Type B pancreatic cell (in vitro differentiated cells): ENCODE measurements around the gene TFPI2. TPM values are rescaled to one million over a fixed set of nuclear protein-coding genes. Genes with fewer than 3 reads are reported as not detected.
A peak's percentile ranks its signal among the peaks of the same experiment; 100 is the strongest.
"Not testable (repeated sequence)": the region's sequence is repeated elsewhere in the genome, so short reads cannot be mapped to it uniquely, and the experiment has no call there.

ENCODE experiments used
- DNase-seq: peaks from one replicate; pipeline ENCODE4 v3.0.0; 2021; ENCODE audit warnings: mixed read lengths; ENCODE audit not compliant: unreplicated experiment; ENCODE audit errors: extremely low spot score
- H3K27ac Mint-ChIP-seq: 2 replicates; pipeline ENCODE4 v1.8.0; 2021; ENCODE audit warnings: mild to moderate bottlenecking, mixed read lengths
- H3K27me3 Mint-ChIP-seq: 2 replicates; pipeline ENCODE4 v1.8.0; 2021; ENCODE audit warnings: mixed read lengths
- H3K36me3 Mint-ChIP-seq: 2 replicates; pipeline ENCODE4 v1.8.0; 2021; ENCODE audit warnings: mixed read lengths
- H3K4me1 Mint-ChIP-seq: one replicate; pipeline ENCODE4 v1.8.0; 2021; ENCODE audit warnings: mixed read lengths; ENCODE audit not compliant: unreplicated experiment
- H3K4me3 Mint-ChIP-seq: 2 replicates; pipeline ENCODE4 v1.8.0; 2021; ENCODE audit warnings: mild to moderate bottlenecking, mixed read lengths
- H3K9me3 Mint-ChIP-seq: 2 replicates; pipeline ENCODE4 v1.8.0; 2021; ENCODE audit warnings: mixed read lengths
- total RNA-seq: library from RNA; stranded (reverse); gene quantifications from 2 replicates; pipeline ENCODE4 v1.2.1, GENCODE V29; 2021; ENCODE audit warnings: low replicate concordance
- TF ChIP-seq, protein P1 (sequence below): fragments of 200-600 bp; sonication (generic); conservative IDR thresholded peaks from 2 replicates; pipeline ENCODE4 v1.5.0; 2021; ENCODE audit warnings: antibody characterized with exemption, mild to moderate bottlenecking

The TFPI2 gene
- total RNA-seq, 1 donor from 2014 or later = 4.9 TPM

DNA sequence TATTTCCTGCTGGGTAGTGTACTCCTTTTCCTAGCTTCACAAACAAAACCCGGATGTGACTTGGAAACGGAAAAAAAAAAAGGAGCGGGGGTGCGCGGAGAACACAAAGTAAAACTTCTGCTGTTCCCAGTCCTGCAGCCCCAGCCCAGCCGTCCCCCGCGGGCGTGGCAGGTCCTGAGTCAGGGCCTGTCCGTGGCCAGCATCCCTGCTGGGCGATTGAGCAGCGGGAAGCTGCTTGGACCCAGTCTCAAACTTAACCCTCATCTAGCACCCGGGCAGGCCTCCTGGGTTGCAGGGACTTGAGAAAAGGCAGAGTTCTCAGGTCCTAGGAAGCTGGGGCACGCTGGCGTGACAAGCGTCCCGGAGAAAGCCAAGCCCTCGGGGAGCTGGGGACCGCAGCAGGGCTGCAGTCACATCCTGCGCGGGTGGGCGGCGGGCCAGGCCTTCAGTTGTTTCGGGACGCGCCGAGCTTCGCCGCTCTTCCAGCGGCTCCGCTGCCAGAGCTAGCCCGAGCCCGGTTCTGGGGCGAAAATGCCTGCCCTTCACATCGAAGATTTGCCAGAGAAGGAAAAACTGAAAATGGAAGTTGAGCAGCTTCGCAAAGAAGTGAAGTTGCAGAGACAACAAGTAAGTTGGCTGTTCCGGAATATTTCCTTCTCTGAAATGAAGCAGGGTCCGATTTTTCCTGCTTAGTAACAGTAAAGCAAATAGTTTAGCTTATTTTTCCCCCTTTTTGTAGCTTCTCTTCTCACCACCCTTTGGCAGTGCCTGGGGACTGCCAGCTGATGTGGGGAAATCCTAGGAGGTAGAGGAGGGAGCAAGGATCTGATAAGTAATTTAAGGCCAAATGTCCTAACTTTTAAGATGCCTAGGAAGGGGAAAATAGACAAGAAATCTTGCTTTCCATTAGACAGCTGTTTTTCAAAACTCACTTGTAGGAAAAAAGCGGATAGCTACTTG is 31.3 kb upstream of the TFPI2 start, which contains the start of gene GNG11:
Gene GNG11, plus strand, starts transcription at position 129 of the 960 bp plus-strand sequence. Its CDS starts 403 bp downstream, at position 532.
- DNase-seq = peak; percentile 72
- TF ChIP-seq, protein P1, sequence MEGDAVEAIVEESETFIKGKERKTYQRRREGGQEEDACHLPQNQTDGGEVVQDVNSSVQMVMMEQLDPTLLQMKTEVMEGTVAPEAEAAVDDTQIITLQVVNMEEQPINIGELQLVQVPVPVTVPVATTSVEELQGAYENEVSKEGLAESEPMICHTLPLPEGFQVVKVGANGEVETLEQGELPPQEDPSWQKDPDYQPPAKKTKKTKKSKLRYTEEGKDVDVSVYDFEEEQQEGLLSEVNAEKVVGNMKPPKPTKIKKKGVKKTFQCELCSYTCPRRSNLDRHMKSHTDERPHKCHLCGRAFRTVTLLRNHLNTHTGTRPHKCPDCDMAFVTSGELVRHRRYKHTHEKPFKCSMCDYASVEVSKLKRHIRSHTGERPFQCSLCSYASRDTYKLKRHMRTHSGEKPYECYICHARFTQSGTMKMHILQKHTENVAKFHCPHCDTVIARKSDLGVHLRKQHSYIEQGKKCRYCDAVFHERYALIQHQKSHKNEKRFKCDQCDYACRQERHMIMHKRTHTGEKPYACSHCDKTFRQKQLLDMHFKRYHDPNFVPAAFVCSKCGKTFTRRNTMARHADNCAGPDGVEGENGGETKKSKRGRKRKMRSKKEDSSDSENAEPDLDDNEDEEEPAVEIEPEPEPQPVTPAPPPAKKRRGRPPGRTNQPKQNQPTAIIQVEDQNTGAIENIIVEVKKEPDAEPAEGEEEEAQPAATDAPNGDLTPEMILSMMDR = no peak
- Mint-ChIP-seq H3K4me3 (peak within 1 kb of the TSS; percentile 87), H3K27ac (no peak within 1 kb of the TSS), H3K9me3 (no peaks in the 10 kb centered on the region), H3K4me1 (peaks cover 17% of the 10 kb centered on the region), H3K36me3 (peaks cover 5% of the 10 kb centered on the region), H3K27me3 (peaks cover 31% of the 10 kb centered on the region)

DNA sequence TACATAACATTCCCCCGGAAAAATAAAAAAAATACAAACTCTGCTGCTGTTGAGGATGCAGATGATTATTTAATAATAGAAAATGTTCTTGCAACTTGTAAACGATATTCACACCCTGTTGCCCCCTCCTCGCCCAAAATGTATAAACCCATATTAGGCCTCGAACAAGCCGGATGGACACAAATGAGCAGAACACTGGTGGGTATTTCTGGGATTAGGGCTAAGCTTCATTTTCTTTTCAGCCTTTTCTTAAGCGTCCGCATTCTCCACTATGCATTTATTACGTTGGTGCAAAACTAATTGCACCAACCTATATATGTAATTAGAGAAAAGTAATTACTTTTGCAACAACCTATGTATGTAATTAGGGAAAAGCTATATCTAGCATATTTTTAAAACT is 30.6 kb upstream of the TFPI2 start:
- H3K27ac Mint-ChIP-seq = no peak overlapping the region

DNA sequence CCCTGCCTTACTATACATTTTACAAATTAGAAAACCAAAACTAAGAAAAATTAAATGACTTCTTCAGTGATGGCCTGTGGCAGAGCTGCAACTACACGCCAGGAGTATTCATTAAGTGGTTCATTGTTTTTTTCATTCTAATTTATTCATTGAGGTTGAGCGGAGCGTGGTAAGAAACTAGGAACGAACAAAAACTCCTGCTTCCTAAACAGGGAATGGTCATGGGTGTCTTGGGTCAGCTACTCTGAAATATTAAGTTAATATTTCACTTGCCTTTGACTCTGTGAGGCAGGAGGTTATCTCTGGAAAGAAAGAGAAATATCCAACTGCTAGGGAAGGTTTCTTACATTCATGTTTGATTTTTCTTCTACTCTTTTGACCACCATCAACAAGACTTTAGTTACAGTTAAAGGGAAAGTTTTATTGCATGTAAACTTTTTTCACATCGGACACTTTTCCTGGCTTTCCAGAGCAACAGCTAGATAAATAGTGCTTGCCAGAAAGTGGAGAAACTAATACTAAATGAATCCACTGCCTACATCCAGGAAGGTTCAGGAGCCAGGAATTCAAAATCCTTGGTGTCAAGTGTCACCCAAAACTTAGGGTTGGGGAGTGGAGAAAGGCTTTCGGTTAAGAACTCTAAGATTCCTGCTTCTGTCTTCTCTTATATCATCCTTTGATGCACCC is 30.1 kb upstream of the TFPI2 start:
- no peak for DNase-seq

More for the DNA sequence above, 30.6 kb upstream of the TFPI2 start:
- Mint-ChIP-seq H3K4me3 (peak overlapping the region; percentile 87), H3K27me3 (peaks cover 31% of the 10 kb centered on the region), H3K4me1 (peaks cover 17% of the 10 kb centered on the region), H3K9me3 (no peaks in the 10 kb centered on the region), H3K36me3 (peaks cover 5% of the 10 kb centered on the region)
- TF ChIP-seq, protein P1 = no peak
- no peak for DNase-seq

DNA sequence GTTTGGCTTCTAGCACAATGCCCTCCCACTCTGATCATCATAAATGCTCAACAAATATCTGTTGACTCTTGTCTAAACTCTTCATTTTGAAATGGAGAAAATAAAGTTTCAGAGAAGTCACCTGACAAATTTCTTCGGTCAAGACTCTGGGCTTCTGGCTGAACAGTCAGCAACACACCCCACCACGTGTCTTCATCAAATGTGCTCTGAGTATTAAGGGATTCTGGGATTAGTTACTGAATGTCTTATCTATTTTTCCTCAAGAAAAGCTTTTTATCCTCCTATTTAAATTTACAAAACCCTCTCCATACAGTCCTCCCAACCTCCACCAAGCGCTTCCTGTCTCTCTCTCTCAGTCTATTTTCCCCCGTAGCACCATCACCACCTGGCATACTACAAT is 25.8 kb upstream of the TFPI2 start:
- not testable (repeated sequence) for H3K4me3 Mint-ChIP-seq, DNase-seq, H3K9me3 Mint-ChIP-seq, H3K27ac Mint-ChIP-seq, H3K36me3 Mint-ChIP-seq
- Mint-ChIP-seq H3K27me3 (peaks cover 17% of the 10 kb centered on the region), H3K4me1 (peaks cover 19% of the 10 kb centered on the region)

More for the DNA sequence above, 30.1 kb upstream of the TFPI2 start:
- Mint-ChIP-seq H3K9me3 (no peaks in the 10 kb centered on the region), H3K4me3 (peak overlapping the region; percentile 87), H3K4me1 (peaks cover 17% of the 10 kb centered on the region), H3K36me3 (peaks cover 5% of the 10 kb centered on the region), H3K27ac (no peak overlapping the region), H3K27me3 (peaks cover 31% of the 10 kb centered on the region)
- TF ChIP-seq, protein P1 = no peak

DNA sequence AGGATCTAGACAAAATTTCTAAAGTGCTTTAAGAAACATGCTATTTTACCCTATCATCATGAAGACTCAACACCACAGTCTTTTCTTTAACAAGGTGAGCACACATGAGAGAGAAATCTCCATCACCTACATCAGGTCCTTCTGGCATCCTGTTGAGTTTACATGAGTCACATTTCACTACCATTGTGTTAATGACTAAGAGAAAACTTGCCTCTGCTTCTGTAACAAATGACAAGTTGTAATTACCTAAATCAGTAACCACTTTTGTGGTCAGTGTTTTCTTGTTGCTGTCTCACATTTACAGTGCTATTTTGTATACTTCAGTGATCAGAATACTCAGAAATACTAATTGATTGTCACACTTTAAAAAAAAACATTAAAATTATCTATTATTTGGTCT is 25.3 kb upstream of the TFPI2 start:
- not testable (repeated sequence) for H3K4me3 Mint-ChIP-seq, H3K9me3 Mint-ChIP-seq, DNase-seq, H3K36me3 Mint-ChIP-seq, H3K27ac Mint-ChIP-seq
- Mint-ChIP-seq H3K4me1 (peaks cover 17% of the 10 kb centered on the region), H3K27me3 (peaks cover 13% of the 10 kb centered on the region)

DNA sequence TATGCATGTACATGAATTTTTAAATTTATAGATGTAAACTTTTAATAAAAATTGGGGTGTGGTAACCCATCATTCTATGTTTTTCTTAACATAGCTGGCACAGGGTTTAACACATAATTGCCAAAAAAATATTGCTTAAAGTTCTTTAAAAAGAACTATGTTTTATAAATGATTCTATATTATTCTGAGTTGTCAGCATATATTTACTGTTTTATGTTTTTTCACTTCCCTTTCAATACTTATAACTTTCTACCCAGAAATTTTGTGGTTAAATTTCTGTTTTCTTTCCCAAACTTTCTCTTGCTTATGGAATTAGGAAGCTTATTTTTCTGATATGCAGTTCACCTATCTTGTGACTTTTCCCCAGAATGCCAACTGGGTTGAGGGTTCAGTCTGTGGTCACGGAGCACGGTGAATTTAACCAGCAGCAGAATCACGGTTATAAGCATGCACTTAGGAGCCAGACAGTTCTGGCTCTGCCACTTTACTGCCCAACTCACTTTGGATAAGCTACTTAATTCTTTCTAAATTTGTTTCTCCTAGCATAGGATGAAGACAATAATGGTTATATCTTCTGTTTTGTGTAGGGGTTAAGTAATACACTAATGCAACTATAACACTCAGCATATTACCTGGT is 24.8 kb upstream of the TFPI2 start:
- not testable (repeated sequence) for H3K4me3 Mint-ChIP-seq, H3K36me3 Mint-ChIP-seq, H3K27me3 Mint-ChIP-seq, DNase-seq, H3K9me3 Mint-ChIP-seq, H3K27ac Mint-ChIP-seq
- peaks cover 15% of the 10 kb centered on the region for H3K4me1 Mint-ChIP-seq
